Measurements from ENCODE around the gene SLC47A2.

DNA sequence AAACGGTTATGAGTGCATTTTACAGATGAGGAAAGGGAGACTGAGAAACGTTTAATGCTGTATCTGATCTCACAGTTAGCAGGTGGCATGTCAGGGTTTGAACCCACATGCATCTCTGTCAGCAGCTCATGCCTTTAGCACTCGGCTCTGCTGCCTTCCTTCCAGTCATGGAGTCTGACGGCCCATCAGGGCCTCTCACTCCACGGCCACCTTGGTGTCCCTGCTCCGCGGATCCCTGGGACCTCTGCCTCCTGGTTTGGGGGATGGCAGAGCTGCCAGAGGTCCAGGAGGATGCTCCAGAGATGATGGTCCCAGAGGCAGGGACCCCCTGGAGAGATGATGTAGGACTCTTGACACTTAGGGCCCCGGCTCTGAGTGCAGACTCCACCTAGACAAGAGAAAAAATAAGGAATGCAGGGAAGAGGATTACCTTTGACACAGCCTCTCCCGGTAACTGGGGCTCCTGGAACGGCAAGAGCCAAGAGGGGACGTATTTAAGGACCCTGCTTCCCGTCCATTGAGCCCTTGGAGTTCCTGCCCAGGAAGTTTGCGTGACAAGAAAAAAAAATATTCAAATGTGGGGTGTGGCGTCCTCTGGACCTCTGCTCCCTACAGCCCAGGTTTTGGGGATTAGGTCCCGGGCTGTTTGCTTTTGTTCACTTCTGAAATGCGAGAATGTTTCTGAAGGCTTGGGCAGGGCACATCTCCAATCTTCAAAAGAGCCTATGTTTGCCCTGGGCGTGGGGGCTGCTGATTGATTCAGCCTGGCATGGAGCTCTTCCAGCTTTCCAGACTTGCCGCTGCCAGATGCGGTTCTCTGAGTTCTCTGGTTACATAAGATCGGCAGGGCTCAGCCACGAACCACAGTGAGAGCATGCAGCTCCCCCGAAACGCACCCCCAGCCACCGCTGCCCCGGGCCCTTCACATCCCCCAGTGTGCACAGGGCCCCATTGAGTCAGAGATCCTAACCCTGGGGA is 31.7 kb upstream of the SLC47A2 start, which contains the start of gene ALDH3A1:
- TF ChIP-seq EZH2 (IDR thresholded peaks at IDR 0.05; ENCODE audit: insufficient read depth, poor library complexity, severe bottlenecking): no peak
- TF ChIP-seq EZH2phosphoT487 (IDR thresholded peaks at IDR 0.05; ENCODE audit: insufficient read depth, low read depth): no peak
